ENCODE measurements around the gene AAK1. TPM values are rescaled to one million over a fixed set of nuclear protein-coding genes. Genes with fewer than 3 reads are reported as not detected.
"Not testable (repeated sequence)": the region's sequence is repeated elsewhere in the genome, so short reads cannot be mapped to it uniquely, and the experiment has no call there.

Gene AAK1
- total RNA-seq, 1 donor from 2014 or later = 106 TPM

DNA sequence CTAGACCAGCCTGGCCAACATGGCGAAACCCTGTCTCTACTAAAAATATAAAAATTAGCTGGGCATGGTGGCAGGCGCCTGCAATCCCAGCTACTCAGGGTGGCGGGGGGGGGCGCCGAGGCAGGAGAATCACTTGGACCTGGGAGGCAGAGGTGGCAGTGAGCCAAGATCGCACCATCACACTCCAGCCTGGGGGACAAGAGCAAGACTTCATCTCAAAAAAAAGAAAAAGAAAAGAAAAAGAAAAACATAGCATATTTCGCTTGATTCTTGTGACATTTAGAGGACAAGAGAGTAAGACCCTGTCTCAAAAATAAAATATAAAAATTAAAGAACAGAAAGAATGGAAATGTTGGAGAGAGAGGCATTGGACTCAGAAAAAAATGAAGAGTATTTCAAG is 224.4 kb downstream of the AAK1 start:
- intact Hi-C loops (cut with micrococcal nuclease) = not testable (repeated sequence)

DNA sequence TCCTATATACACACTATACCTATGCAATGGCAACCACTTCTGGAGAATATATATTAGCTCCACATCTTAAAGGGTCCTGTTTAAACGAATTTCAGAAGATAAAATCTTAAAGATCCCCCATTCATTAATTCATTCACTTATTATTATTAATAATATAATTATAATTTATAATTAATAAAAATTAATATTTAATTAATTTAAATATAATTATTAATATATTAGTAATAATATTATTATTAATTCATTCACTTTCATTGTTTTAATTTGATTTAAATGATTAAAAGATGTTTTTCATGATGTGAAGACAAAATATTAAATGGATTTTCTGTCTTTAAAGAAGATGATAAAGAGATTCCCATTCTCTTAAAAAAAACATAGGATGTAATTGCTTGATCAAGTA is 227.4 kb downstream of the AAK1 start:
- intact Hi-C loops (cut with micrococcal nuclease) = no loop called here

Other genes starting within 250 kb of the AAK1 start
- 17.2 and 17.9 TPM in 2 replicates for gene NFU1, start 206.3 kb downstream of the AAK1 start, total RNA-seq
- 67.1 and 69.9 TPM in 2 replicates for gene ANXA4, start 98.4 kb upstream of the AAK1 start, total RNA-seq
- gene GMCL1, start 185.9 kb upstream of the AAK1 start, total RNA-seq = 26.6 and 30.4 TPM in 2 replicates

Data from T-helper 1 cell treated with Interleukin-12 subunit alpha and Interleukin-12 subunit beta and Interleukin-4 antibody, amounts not matched to agents 30 ng/mL and 1 ng/mL, for 36 hours (primary cell).